ENCODE measurements around the gene TSPAN16. TPM values are rescaled to one million over a fixed set of nuclear protein-coding genes. Genes with fewer than 3 reads are reported as not detected.

Gene TSPAN16
- total RNA-seq, 1 experiment from 2014 or later, result not detected

DNA sequence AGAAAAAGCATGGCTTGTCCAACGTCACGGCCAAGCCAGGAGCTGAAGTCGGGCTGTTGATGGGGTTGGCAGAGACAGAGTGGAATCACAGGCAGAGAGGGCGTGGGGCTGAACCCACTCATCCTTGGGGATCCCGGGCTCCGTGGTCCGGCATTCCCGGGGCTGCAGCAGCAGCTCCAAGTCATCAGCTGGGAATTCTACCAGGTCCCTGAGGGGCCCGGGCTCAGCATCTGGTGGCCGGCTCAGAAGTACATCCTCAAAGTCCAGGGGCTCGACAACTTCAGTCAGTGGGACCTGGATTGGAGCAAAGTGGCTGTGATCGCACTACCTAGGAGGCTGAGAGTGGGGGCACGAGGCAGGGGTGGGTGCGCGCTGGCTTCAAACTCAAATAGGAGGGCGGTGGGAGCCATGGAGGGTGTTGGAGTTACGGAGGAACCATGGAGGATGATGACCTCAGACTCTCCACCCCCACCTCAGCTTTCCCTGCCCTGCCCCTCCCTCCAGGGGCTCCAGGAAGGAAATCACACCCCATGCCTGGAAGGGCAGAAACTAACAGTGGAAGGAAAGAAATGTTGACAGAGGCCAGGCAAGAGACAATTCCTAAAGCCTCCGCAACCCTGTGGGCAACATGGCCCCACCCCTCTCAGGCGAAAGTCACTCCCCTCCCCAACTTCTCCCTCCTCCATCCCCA is 43.1 kb upstream of the TSPAN16 start:
- H3K27ac Mint-ChIP-seq, result no peak overlapping the region
- ChIA-PET POLR2A (no interaction called here), CTCF (interaction anchor here (1.0 kb wide), 1 partner anchor 9 kb away, joined by 3 read pairs; the partner anchor contains the start of gene DOCK6)
- DNase-seq (ENCODE audit: low spot score) (no peak), ATAC-seq (no peak)
- H3K4me1 Mint-ChIP-seq, result 0 out of 2 replicates have a peak, but pooled peaks cover 2% of the 10 kb centered on the region
- TF ChIP-seq NFYB (CRISPR knock-in tag; conservative IDR thresholded peaks at IDR 0.05; ENCODE audit: low read depth) (no peak), SP1 (CRISPR knock-in tag; conservative IDR thresholded peaks at IDR 0.05) (no peak), ELF4 (CRISPR knock-in tag; IDR thresholded peaks at IDR 0.05; ENCODE audit: low read depth) (no peak), ZNF416 (CRISPR knock-in tag; IDR thresholded peaks at IDR 0.05) (no peak), TCF7 (CRISPR knock-in tag; IDR thresholded peaks at IDR 0.05; ENCODE audit: low read depth) (no peak), JUN (CRISPR knock-in tag; IDR thresholded peaks at IDR 0.05) (no peak), FOXP1 (CRISPR knock-in tag; IDR thresholded peaks at IDR 0.05; ENCODE audit: borderline replicate concordance) (no peak), MXD4 (CRISPR knock-in tag; IDR thresholded peaks at IDR 0.05; ENCODE audit: borderline replicate concordance) (no peak), ATF2 (CRISPR knock-in tag; IDR thresholded peaks at IDR 0.05; ENCODE audit: borderline replicate concordance, low read depth) (no peak), AFF4 (CRISPR knock-in tag; IDR thresholded peaks at IDR 0.05; ENCODE audit: borderline replicate concordance) (no peak)
- TF ChIP-seq, protein P1, sequence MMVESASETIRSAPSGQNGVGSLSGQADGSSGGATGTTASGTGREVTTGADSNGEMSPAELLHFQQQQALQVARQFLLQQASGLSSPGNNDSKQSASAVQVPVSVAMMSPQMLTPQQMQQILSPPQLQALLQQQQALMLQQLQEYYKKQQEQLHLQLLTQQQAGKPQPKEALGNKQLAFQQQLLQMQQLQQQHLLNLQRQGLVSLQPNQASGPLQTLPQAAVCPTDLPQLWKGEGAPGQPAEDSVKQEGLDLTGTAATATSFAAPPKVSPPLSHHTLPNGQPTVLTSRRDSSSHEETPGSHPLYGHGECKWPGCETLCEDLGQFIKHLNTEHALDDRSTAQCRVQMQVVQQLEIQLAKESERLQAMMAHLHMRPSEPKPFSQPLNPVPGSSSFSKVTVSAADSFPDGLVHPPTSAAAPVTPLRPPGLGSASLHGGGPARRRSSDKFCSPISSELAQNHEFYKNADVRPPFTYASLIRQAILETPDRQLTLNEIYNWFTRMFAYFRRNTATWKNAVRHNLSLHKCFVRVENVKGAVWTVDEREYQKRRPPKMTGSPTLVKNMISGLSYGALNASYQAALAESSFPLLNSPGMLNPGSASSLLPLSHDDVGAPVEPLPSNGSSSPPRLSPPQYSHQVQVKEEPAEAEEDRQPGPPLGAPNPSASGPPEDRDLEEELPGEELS (CRISPR knock-in tag; IDR thresholded peaks at IDR 0.05), result no peak
- TF ChIP-seq, protein P2, sequence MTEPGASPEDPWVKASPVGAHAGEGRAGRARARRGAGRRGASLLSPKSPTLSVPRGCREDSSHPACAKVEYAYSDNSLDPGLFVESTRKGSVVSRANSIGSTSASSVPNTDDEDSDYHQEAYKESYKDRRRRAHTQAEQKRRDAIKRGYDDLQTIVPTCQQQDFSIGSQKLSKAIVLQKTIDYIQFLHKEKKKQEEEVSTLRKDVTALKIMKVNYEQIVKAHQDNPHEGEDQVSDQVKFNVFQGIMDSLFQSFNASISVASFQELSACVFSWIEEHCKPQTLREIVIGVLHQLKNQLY (CRISPR knock-in tag; IDR thresholded peaks at IDR 0.05), result no peak
- TF ChIP-seq, protein P3, sequence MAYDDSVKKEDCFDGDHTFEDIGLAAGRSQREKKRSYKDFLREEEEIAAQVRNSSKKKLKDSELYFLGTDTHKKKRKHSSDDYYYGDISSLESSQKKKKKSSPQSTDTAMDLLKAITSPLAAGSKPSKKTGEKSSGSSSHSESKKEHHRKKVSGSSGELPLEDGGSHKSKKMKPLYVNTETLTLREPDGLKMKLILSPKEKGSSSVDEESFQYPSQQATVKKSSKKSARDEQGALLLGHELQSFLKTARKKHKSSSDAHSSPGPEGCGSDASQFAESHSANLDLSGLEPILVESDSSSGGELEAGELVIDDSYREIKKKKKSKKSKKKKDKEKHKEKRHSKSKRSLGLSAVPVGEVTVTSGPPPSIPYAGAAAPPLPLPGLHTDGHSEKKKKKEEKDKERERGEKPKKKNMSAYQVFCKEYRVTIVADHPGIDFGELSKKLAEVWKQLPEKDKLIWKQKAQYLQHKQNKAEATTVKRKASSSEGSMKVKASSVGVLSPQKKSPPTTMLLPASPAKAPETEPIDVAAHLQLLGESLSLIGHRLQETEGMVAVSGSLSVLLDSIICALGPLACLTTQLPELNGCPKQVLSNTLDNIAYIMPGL (CRISPR knock-in tag; IDR thresholded peaks at IDR 0.05), result no peak
- TF ChIP-seq, protein P4, sequence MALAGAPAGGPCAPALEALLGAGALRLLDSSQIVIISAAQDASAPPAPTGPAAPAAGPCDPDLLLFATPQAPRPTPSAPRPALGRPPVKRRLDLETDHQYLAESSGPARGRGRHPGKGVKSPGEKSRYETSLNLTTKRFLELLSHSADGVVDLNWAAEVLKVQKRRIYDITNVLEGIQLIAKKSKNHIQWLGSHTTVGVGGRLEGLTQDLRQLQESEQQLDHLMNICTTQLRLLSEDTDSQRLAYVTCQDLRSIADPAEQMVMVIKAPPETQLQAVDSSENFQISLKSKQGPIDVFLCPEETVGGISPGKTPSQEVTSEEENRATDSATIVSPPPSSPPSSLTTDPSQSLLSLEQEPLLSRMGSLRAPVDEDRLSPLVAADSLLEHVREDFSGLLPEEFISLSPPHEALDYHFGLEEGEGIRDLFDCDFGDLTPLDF (CRISPR knock-in tag; IDR thresholded peaks at IDR 0.05), result no peak
- TF ChIP-seq, protein P5, sequence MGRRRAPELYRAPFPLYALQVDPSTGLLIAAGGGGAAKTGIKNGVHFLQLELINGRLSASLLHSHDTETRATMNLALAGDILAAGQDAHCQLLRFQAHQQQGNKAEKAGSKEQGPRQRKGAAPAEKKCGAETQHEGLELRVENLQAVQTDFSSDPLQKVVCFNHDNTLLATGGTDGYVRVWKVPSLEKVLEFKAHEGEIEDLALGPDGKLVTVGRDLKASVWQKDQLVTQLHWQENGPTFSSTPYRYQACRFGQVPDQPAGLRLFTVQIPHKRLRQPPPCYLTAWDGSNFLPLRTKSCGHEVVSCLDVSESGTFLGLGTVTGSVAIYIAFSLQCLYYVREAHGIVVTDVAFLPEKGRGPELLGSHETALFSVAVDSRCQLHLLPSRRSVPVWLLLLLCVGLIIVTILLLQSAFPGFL (CRISPR knock-in tag; IDR thresholded peaks at IDR 0.05; ENCODE audit: borderline replicate concordance), result no peak
- H3K36me3 Mint-ChIP-seq, result peaks cover 14% of the 10 kb centered on the region
- H3K27me3 Mint-ChIP-seq (ENCODE audit: low read depth), result no peaks in the 10 kb centered on the region
- no peaks in the 10 kb centered on the region for H3K9me3 Mint-ChIP-seq
- no peak overlapping the region for H3K4me3 Mint-ChIP-seq

Data from WTC11 (cell line).